Central memory CD4-positive, alpha-beta T cell (primary cell): ENCODE measurements around the gene DOC2A.
A peak's percentile ranks its signal among the peaks of the same experiment; 100 is the strongest.

Source experiments
- DNase-seq: peaks from one replicate; pipeline ENCODE4 v3.0.0; 2022

The DOC2A gene

DNA sequence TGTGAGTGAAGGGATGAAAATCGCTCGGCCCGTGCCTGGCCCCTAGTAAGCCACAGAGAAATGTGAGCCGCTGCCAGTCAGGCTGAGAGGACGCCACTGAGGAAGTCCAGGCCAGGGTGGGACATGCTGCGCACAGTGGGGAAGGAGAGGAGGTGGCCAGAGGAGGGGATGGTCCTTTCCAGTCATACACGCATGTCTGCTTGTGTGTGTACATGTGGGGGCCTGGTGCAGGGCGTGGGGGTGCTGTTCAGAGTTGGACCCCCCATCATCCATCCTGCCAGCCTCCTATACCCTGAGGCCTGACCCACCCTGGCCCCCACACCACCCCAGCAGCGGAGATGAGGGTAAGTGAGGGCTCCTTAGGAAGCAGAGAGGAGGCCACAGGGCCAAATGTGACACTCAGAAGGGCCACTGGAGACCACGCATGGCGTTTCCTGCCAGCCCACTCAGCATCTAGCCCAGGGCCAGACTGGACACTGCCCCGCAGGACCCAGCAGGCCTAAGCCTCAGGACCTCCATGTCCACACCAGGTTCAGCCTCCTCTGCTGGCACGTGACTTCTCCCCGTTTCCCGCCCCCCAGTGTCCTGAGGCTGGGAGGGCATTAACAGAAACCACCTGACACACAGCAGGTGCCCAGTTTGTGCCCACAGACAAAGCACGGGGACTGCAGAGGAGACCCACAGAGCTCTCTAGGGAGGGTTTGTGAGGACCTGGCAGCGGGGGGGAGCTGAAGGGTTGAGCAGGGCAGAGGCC lies 7.0 kb downstream of the DOC2A start:
- DNase-seq: no peak

DNA sequence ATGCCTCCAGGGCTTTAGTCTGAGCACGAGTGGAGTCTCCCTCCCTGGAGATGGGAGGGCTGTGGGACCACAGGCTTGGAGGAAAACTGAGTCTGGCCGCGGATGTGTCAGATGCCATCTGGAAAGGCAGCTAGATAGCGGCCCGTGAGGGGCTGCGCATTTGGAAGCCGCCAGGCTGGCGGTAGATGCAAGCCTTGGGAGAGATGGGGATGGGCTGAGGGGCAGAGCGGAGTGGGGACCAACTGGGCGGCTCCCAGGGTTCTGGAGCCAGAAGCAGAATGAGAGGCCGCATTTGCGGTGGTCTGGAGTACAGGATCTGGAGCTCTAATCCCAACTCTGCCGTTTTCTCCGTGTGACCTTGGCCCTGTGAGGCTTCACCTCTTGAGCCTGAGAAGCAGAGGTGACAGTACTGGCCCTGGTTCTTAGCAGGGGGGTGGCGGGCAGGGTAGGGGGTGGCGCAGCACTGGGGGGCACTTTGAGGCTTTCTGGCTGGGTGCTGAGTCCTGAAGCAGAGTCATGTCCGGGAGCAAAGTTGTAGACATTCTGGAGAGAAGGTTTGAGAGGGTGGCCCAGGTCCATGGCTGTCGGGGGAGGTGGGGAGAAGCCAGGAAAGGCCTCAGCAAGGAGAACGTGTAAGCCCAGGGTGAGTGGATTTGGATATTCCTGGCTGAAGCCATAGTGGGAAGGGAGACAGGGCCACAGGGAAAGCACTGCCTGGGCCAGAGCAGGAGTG lies 8.0 kb downstream of the DOC2A start:
- DNase-seq: no peak

DNA sequence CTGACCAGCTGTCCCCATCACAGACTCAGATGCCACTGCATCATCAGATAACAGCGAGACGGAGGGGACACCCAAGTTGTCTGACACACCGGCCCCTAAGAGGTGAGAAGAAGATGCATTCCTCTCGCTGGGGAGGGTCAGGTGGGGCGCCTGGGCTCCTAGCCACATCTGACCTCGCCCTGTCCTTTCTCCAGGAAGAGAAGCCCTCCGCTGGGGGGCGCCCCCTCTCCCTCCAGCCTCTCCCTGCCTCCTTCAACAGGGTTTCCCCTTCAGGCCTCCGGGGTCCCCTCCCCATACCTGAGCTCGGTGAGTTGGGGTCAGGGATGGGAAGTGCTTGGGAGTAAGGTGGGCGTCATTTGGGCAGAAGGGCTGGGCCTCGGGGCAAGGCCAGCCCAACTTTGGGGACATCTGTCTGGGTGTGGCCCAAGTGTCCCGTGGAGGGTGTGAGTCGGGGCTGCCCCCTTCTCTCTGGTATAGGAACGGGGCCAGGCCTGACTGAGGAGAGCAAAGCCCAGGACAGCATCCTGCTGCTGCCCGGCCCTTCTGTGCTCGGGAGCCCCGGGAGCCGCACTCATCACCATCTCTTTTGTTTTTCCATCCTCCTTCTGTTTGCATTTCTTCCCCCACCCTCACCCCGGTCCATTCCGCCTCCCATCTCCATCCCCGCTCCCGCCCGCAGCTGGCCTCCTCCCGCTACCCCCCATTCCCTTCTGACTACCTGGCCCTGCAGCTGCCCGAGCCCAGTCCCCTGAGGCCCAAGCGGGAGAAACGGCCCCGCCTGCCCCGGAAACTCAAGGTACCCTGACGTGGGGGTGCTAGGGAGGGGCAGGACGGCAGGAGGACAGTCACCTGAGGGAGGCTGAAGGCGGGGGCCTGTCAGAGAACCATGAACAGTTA lies 9.8 kb downstream of the DOC2A start:
- DNase-seq: no peak

DNA sequence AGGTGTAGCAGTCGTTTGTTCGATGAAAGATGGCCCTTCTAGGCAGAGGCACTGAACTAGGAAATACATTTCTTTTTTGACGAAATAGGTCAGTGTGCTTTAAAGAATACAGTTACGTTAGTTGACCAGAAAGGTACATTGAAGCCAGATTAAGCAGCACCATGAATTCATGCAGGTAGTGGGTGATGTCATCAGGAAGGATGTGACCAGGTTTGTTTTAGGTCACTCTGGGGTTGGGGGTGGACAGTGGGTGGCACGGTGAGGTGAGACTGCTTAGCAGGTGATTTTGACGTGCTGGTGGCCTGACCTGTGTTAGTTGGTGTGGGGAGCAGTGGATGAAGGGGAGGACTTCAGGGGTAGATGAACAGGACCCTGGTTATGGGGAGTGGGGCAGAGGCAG lies 11.2 kb downstream of the DOC2A start:
- no peak for DNase-seq

DNA sequence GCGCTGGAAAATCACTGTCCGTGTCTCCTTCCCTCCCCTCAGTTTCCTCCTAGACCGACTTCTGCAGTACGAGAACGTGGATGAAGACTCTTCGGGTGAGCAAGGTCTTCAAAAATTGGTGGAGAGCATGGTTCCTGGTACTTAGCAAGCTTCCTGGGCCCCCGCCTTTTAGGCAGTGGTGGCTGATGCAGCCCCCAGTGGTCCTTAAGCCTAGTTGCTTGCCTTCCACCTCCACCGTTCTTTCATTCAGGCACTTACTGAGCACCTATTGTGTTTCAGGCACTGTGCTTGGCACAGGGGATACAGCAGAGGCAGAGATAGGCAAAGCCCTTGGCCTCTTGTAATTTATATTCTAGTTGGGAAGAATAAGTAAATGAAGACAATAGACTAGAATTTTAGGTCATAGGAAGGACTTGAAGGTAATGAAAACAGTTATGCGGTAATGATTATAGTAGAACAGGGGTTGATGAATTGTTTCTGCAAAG lies 14.0 kb downstream of the DOC2A start:
- no peak for DNase-seq

DNA sequence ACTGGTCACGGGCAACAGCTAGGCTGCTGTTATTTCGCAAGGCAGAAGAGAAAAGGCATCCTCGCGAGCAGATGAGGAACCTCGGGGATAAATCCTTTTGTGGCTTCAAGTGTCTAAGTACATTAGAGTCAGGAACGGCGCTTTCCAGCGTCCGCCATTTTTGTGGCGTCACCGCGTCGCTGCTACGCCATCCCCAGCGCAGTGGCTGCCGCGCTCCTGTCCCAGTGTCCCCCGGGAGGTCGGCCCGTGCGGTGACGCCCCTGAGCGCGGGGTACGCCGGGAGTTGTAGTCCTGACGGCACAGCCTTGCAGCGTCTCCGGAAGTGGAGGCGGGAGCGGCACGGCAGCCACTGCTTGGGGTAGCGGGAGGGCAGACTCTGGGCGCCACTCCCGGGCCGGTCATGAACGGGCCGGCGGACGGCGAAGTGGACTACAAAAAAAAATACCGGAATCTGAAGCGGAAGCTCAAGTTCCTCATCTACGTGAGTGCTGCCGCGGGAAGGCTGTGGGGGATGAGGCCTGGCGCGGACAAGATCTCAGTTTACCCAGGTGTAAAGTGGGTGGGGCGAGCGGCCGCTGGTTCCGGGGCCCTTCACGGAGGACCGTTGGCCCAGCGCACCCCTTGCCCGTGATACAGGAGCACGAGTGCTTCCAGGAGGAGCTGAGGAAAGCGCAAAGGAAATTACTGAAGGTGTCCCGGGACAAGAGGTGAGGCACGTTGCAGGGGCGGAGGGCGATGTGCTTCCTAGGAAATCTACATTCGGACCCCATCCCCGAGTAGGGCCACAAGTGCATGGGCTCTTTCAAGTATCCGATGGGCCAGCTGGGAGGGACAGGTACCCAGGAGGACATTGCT lies 14.7 kb downstream of the DOC2A start, which contains the start of gene INO80E:
Gene INO80E, plus strand, starts transcription at position 331 of the 855 bp plus-strand sequence. Its CDS starts 70 bp downstream, at position 401.
- DNase-seq: peak; percentile 98

DNA sequence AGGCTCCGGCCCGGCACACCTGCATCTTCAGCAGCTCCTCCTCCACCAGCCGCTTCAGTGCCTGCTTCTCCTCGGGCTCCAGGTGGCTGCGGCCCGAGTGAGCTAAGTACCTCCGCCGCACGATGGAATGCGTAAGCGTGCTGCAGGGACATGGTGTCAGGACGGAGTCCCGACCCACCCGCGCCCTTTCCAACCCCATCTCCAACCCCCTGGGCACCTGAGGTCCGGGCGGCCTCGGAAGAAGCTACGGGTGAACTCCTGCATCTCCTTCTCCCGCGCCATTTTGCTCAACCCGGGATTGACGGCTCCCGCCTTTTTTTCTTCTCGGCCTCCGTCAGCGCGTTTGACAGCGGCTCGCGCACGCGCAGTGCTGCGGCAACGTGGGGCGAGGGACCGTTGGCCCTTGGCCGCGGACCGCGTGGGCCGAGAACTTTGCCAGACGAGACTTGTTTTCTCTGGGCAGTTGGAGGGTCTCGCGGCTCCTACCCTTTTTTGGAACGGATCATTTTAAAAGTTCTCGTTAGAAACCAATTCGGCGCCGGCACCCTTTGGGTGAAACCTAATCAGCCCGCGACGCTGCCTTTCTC lies 15.4 kb downstream of the DOC2A start, which contains the start of gene HIRIP3:
Gene HIRIP3, minus strand, starts transcription at position 294 of the 587 bp plus-strand sequence. Its CDS starts 12 bp downstream, at position 282.
- DNase-seq: peak; percentile 87

DNA sequence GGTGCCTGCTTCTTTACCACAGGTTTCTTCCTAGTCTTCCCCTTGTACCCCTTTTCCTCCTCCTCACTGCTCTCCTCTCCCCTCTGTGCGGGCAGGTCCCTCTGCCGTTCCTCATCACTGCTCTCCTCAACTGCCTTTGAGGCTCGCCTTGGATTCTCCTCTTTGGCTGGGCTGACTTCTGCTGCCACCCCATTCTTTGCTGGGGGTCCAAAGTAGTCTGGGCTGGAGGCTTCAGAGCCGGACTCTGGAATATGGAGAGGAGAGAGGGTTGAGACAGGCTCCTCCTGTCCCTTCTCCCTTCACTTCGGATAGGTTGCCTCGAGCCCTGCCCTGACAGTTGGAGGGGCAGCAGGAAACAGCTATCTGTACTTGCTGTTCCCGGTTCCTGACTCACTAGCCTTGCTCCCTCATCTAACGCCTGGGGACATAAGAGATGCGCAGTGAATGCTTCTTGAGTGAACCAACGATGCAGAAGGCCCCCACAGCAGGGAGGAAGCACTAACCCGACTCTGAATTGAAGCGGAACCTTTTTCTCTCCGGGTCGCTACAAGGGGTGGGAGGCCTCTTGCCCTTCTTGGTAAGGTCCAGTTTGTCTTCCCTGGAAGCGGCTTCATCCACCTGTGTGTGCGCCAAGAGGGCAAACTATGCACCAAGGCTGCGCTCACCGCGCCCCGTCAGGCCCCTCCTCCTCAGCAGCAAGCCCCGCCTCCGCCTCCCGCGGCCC lies 16.1 kb downstream of the DOC2A start:
- DNase-seq: no peak

DNA sequence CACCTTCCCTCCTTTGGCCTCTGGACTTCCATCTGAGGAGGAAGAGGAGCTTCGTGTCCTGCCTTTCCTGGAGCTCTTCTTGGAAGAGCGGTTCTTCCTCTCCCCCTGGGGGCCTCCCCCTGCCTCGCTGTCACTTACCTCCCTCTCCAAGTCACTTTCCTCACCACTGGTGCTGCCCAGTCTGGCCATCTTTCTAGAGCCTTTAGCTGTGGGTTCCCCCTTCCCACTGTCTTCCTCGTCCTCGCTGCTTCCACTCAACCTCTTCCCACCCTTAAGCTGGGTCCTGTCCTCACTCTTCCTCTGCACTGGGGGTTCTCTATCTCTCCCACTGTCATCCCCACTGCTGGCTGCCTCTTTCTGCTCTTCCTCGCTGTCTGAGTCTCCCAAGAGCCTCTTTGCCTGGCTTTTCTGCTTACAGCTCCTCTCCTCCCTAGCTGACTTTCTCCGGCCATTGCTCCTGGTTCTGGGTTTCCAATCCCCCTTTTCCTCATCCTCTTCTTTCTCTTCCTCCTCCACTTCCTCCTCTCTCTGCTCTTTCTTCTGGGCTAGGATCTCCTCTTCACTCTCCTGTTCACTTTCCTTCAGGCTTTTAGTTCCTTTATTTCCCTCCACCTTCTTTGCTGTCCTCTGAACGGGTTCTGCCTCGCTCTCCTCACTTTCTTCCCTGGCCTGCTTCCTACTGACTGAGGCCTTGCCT lies 16.8 kb downstream of the DOC2A start:
- no peak for DNase-seq

DNA sequence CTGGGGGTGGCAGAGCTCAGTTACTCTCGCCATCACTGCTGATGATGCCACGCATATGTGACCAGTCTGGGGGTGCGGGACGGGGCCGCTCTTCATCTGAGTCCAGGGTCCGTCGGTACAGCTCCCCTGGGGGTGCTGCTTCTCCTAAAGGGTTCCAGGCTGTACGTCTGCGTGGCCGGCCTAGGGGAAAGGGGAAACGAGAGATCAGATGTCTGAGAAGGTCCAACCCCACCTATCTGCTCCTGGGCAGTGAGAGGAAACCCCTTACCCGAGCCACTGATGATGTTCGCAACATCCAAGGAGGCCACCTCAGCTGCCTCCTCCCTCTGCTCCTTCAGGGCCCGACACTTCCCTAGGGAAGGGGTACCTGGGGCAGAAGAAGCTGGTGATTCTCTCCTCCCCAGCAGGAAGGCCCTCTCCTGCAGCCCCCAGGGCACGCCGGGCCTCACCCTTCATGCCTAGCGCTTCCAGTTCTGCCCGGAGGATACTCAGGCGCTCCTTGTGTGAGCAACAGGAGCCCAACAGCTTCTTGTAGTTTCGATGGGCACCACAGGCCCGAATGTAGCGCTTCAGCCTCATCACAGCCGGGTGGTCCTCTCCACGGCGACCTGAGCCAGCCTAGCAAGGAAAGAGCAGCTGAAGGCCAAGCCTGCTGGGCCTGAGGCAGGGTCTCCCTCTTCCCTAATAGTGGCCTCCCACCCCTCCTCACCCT lies 17.5 kb downstream of the DOC2A start:
- no peak for DNase-seq

DNA sequence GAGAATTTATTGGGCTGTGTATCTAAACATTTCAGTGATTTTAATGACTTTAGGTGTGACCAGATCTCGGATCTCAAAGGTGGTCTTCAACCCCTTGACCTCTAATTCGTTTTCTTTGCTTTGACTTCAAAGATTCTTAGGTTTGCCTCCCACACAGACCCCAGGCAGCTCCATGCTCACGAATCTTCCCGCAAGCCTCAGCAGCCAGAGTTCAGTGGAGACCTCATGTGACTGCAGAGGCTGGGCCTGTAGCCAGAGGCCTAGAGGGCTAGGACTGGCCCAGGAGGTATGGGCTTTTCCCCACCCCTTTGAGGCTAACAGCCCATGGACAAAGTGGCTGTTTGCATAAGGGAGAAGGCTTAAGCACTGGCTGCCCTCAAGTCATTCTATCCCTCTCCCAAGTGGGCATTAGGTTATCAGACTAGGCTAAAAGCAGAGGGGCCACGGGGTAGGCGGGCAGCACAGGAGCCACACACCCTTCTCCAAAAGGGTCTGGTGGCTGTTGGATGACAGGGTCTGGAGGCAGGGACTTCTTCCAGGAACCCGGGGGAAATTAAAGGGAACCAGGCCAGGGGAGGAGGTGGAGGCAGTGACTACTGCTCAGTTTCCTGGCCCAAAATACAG lies 18.4 kb downstream of the DOC2A start:
- DNase-seq: no peak

DNA sequence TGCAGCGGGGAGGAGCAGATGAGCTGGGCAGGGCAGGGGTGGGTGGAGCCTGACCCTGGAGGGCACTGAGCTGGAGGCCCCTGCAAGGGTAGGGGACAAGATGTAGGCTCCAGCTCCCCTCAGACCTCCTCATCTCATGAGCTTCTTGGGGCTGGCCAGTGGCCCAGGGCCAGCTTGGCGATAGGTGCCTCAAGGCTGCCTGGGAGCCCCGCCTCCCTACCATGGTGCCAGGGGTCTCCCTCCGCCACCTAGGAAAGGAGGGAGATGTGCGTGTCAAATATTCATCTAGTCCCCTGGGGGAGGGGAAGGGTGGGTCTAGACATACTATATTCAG lies 19.3 kb downstream of the DOC2A start:
- no peak for DNase-seq

DNA sequence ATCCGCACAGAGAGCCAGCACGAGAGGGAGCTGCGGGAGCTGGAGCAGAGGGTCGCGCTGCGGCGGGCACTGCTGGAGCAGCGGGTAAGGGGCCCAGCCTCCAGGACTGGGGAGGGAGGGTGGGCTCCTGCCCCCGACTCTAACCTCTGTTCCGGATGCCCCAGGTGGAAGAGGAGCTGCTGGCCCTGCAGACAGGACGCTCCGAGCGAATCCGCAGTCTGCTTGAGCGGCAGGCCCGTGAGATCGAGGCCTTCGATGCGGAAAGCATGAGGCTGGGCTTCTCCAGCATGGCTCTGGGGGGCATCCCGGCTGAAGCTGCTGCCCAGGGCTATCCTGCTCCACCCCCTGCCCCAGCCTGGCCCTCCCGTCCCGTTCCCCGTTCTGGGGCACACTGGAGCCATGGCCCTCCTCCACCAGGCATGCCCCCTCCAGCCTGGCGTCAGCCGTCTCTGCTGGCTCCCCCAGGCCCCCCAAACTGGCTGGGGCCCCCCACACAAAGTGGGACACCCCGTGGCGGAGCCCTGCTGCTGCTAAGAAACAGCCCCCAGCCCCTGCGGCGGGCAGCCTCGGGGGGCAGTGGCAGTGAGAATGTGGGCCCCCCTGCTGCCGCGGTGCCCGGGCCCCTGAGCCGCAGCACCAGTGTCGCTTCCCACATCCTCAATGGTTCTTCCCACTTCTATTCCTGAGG lies 19.8 kb downstream of the DOC2A start:
- no peak for DNase-seq

DNA sequence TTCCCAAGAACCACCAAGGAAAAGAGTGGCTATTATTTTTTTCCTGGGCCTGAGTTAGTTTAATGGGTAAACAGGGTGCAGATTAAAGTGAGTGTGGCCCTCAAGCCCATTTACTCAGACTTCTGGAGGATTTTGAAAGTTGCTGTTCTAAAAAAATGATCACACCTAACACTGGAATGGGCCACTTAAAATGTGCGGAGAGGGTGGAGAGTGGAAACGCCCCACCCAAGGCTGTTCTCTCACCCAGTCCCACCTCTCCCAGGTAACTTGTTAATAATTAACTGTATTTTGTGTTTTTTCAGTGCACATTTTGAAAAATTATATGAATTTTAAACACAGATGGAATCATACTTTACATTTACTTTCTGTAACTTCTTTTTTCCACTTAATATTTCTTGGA lies 20.8 kb downstream of the DOC2A start:
- no peak for DNase-seq

DNA sequence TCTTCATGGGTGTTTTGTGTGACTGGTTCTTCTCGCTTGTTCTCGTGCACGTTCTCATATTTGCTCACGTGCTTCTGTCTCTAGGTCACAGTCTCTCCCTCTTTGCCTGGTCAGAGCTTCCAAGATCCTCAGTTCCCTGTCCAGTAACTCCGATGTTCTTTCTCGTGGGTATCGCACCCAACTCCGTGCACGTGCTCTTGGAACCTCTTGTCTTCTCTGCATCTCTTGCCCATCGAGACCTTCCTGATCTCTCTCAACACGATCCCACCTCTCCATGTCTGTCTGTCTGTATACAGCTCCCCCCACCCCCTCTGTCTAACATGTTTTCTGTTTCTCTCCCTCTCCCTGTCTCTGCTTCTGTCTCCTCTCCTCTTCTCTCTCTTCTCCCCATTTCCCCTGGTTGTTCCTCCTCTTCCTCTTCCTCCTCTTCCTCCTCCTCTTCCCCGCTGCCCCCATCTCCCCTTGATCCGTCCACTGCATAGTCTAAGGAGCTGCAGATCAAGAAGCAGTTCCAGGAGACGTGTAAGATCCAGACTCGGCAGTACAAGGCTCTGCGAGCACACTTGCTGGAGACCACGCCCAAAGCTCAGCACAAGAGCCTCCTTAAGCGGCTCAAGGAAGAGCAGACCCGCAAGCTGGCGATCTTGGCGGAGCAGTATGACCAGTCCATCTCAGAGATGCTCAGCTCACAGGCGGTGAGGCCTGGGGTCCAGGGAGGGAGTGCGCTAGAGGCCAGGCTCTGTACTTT lies 21.5 kb downstream of the DOC2A start:
- DNase-seq: no peak

DNA sequence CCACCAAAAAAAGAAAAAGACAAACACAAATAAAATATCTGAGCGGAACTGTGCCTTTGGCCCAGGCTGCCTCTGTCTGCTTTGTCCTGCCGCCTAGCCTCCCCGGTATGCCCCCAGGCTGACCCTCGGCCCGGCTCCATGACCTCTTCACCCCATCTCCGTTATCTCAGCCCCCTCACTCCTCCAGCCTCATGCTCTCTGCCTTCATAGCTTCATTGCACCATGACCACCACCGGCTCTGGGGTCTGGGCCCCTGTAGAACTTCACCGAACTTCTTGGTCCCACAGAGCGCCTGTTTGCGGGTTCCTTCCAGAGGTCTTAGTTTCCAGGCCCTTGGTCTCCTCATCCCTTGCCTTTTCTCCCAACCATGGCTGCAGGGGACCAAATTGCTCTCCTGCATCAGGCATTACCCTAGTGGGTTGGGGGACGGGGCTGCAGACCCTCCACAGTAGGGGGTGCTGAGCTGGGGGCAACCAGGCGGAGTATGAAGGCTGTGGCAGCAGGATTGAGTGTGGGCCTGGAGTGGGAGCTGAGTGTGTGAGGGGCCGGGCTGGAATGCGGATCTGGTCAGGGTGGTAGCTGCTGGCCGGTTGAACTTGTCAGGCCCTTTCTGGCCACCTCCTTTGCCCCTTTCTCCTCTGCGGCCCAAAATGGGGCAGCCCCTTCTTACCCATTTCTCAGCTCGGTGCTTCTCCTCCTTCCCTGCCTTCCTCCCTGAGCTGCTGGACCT lies 22.3 kb downstream of the DOC2A start:
- DNase-seq: no peak
